Stomach smooth muscle (tissue), 2 donors: ENCODE measurements around the gene ABCB8.

ENCODE experiments used
- H3K27ac ChIP-seq: one replicate; pipeline ENCODE4 v1.7.0; 2013; ENCODE audit warnings: mild to moderate bottlenecking, low read length, inconsistent platforms
- H3K27me3 ChIP-seq, 2 donors: one replicate each; pipeline ENCODE4 v1.7.0; 2013; ENCODE audit warnings: low read length in 2 of 2; ENCODE audit not compliant: insufficient read depth in 2 of 2, control insufficient read depth in 1 of 2
- H3K36me3 ChIP-seq, 2 donors: one replicate each; pipeline ENCODE4 v1.7.0; 2013; ENCODE audit warnings: low read length in 2 of 2; ENCODE audit not compliant: control insufficient read depth in 2 of 2, insufficient read depth in 2 of 2
- H3K4me1 ChIP-seq: one replicate; pipeline ENCODE4 v1.7.0; 2013; ENCODE audit warnings: low read length; ENCODE audit not compliant: control insufficient read depth, insufficient read depth
- H3K4me3 ChIP-seq, 2 donors: one replicate each; pipeline ENCODE4 v1.7.0; 2013; ENCODE audit warnings: low read length in 2 of 2
- H3K9ac ChIP-seq, 2 donors: one replicate each; pipeline ENCODE4 v1.7.0; 2013; ENCODE audit warnings: low read length in 2 of 2, mild to moderate bottlenecking in 1 of 2
- H3K9me3 ChIP-seq, 2 donors: one replicate each; pipeline ENCODE4 v1.7.0; 2013; ENCODE audit warnings: low read length in 2 of 2; ENCODE audit not compliant: control insufficient read depth in 2 of 2
- donor health status: healthy.
- donor health status: Pancreatic carcinoma.

ABCB8 gene

DNA sequence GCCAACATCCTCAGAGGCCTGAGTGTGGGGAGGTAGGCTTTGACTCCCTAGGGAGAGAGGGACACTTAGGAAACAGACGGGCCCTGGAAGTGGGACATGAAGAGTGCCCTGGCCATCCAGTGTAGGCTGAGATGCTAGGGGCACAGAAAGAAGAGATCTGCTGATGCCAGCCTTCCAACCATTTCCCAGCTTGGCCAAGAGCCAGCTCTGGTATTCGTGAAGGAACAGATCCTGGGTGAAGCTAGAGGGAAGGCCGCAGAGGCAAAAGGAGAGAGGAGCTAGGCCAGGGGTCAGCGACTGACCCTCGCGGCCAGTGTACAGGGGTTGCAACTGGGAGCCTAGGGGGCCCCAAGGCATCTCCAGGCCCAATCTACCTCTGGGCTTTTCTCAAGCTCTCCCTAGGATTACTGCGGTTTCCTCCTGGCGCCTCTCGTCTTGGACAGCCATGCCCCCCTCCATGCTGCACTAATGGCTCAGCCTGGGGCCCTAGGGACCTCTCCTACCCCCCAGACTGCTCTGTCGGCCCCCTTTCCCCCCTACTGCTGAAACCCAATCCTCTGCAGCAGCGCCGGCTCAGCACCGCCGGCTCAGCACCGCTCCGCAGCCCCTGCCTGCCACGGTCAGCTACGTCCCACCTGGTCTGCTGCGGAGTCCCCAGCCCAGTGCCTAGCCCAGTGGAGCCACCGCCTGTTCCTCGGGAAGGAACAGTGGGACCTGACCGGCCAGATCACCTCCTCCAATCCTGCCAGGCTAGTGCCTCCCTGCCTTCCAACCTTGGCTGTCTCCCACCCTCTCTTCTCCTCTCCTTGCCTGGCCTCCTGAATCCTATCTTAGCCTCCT lies 19.9 kb downstream of the ABCB8 start, which contains the start of gene ASIC3:
TSS of gene ASIC3 (plus strand) at position 556 of the 840 bp plus-strand sequence. CDS start 355 bp downstream, outside the sequence.
- Histone ChIP-seq H3K4me3 (no peak within 1 kb of the TSS), H3K27me3 (no peaks in the 10 kb centered on the region), H3K4me1 (peaks cover 9% of the 10 kb centered on the region), H3K27ac (no peak within 1 kb of the TSS), H3K9ac (no peak within 1 kb of the TSS), H3K9me3 (no peaks in the 10 kb centered on the region), H3K36me3 (peaks cover 0 to 9% of the 10 kb centered on the region in 2 donors)

DNA sequence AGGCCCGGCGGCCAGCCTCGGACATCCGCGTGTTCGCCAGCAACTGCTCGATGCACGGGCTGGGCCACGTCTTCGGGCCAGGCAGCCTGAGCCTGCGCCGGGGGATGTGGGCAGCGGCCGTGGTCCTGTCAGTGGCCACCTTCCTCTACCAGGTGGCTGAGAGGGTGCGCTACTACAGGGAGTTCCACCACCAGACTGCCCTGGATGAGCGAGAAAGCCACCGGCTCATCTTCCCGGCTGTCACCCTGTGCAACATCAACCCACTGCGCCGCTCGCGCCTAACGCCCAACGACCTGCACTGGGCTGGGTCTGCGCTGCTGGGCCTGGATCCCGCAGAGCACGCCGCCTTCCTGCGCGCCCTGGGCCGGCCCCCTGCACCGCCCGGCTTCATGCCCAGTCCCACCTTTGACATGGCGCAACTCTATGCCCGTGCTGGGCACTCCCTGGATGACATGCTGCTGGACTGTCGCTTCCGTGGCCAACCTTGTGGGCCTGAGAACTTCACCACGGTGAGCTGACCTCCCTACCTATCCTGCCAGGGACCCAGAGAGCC lies 20.7 kb downstream of the ABCB8 start:
- no peak overlapping the region for H3K9ac ChIP-seq
- H3K27me3 ChIP-seq, result no peaks in the 10 kb centered on the region
- peaks cover 0 to 9% of the 10 kb centered on the region in 2 donors for H3K36me3 ChIP-seq
- no peaks in the 10 kb centered on the region for H3K9me3 ChIP-seq
- H3K4me1 ChIP-seq, result peaks cover 9% of the 10 kb centered on the region
- H3K27ac ChIP-seq, result no peak overlapping the region
- H3K4me3 ChIP-seq, result no peak overlapping the region

GRCh38 chr7:151051108-151051507 lies 22.9 kb downstream of the ABCB8 start:
- H3K36me3 ChIP-seq, result peaks cover 0 to 2% of the 10 kb centered on the region in 2 donors
- H3K9ac ChIP-seq, result no peak overlapping the region
- H3K4me3 ChIP-seq, result peak overlapping the region in 1 of 2 donors; percentile 8
- no peak overlapping the region for H3K27ac ChIP-seq
- no peaks in the 10 kb centered on the region for H3K9me3 ChIP-seq
- H3K4me1 ChIP-seq, result peaks cover 9% of the 10 kb centered on the region
- H3K27me3 ChIP-seq, result no peaks in the 10 kb centered on the region

DNA sequence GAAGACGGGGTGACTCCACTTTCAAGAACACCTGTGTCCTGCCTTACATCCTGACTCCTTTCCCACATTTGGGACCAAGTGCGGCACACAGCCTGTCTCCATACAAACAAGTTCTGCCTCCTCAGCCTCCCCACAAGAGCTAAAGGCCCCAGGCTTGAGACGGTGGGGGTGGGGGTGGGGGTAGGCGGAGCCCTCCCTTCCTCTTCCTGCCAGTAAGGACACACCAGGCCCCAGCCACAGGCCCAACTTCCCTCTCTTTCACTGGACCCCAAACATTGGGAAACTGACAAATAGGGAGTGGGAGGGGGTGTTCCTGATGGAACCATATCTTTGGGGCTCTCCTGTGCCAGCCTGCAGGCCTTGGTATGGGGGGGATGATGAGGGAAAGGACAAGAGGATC lies 24.8 kb downstream of the ABCB8 start:
- H3K9ac ChIP-seq, result no peak overlapping the region
- no peak overlapping the region for H3K4me3 ChIP-seq
- no peaks in the 10 kb centered on the region for H3K27me3 ChIP-seq
- H3K27ac ChIP-seq, result no peak overlapping the region
- H3K36me3 ChIP-seq, result no peaks in the 10 kb centered on the region
- H3K9me3 ChIP-seq, result no peaks in the 10 kb centered on the region
- H3K4me1 ChIP-seq, result peaks cover 17% of the 10 kb centered on the region

GRCh38 chr7:151053751-151054150 lies 25.5 kb downstream of the ABCB8 start:
- no peak overlapping the region for H3K27ac ChIP-seq

GRCh38 chr7:151056283-151056665 lies 28.0 kb downstream of the ABCB8 start:
- no peaks in the 10 kb centered on the region for H3K27me3 ChIP-seq
- H3K4me3 ChIP-seq, result no peak overlapping the region
- no peaks in the 10 kb centered on the region for H3K36me3 ChIP-seq
- no peak overlapping the region for H3K27ac ChIP-seq
- no peaks in the 10 kb centered on the region for H3K9me3 ChIP-seq
- H3K9ac ChIP-seq, result no peak overlapping the region
- H3K4me1 ChIP-seq, result peaks cover 35% of the 10 kb centered on the region

More at GRCh38 chr7:151053751-151054150, 25.5 kb downstream of the ABCB8 start:
- Histone ChIP-seq H3K9ac (no peak overlapping the region), H3K36me3 (no peaks in the 10 kb centered on the region), H3K27me3 (no peaks in the 10 kb centered on the region), H3K4me1 (peaks cover 24% of the 10 kb centered on the region), H3K9me3 (no peaks in the 10 kb centered on the region), H3K4me3 (no peak overlapping the region)

DNA sequence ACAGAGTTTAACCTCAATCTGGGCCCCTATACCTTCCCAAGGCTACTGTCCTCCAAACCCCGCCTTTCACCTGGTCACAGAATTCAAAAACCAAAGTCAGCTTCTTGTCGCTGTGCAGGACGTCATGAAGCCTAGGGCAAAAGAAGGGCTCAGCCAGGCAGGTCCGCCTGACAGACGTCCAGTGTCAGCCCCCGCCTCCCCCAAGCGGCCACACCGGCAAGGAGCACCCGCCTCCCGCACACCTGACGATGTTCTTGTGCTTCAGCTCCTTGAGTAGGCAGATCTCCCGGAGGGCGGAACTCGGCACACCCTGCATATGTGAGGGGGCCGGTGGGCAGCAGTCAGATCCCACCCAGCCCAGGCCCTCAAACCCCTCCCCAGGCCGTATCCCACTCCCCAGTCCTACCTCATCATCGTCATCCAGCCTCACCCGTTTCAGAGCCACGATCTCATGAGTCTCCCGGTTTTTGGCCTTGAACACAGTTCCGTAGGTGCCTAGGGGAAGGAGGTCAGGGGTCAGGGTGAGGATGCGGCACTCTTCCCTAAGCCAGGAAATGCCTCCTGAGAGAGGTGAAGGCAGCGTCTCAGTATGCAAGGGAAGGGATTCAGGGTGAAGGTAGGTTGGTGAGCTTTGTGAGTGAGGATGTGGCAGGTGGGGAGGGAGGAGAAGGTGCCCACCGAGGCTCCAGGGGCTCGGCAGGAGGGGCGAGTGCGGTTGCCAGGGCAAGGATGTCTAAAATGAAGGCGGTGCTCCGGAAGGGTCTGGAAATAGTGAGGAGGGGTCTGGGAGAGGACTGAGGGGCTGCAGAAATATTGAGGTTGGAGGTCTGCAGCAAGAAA lies 28.6 kb downstream of the ABCB8 start:
- Histone ChIP-seq H3K9ac (peak overlapping the region; percentile 60 to 64), H3K9me3 (no peaks in the 10 kb centered on the region), H3K27ac (no peak overlapping the region), H3K36me3 (no peaks in the 10 kb centered on the region), H3K4me1 (peaks cover 41% of the 10 kb centered on the region), H3K4me3 (peak overlapping the region; percentile 88 to 96), H3K27me3 (no peaks in the 10 kb centered on the region)

DNA sequence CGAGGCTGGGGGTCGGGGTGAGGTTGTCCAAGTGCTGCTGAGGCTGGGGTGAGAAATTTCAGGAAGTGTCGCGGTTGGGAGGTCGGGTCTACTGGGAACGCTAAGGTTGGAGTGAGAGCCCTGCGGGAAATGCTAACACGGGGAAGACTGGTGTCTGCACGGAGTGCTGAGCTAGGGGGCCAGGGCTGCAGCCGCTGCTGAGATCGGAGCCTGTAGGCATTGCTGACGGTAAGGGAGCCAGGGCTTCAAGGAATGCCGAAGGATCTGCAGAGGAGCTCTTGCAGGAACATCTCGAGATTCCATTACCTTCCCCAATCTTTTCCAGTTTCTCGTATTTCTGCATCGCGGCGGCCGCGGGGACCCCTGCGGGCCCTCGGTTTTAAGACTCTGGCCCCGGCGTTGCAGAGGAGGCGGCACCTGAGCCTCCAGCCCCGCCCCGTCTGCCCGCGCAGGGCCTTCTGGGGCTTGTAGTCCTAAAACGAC lies 29.3 kb downstream of the ABCB8 start, which contains the start of gene CDK5:
TSS of gene CDK5 (minus strand) at position 392 of the 483 bp plus-strand sequence. CDS start at position 343, 49 bp downstream.
- H3K36me3 ChIP-seq, result no peaks in the 10 kb centered on the region
- H3K27ac ChIP-seq, result peak within 1 kb of the TSS; percentile 98
- no peaks in the 10 kb centered on the region for H3K9me3 ChIP-seq
- H3K27me3 ChIP-seq, result no peaks in the 10 kb centered on the region
- peaks cover 47% of the 10 kb centered on the region for H3K4me1 ChIP-seq
- peak within 1 kb of the TSS; percentile 75 to 91 for H3K9ac ChIP-seq
- peak within 1 kb of the TSS; percentile 88 to 96 for H3K4me3 ChIP-seq

DNA sequence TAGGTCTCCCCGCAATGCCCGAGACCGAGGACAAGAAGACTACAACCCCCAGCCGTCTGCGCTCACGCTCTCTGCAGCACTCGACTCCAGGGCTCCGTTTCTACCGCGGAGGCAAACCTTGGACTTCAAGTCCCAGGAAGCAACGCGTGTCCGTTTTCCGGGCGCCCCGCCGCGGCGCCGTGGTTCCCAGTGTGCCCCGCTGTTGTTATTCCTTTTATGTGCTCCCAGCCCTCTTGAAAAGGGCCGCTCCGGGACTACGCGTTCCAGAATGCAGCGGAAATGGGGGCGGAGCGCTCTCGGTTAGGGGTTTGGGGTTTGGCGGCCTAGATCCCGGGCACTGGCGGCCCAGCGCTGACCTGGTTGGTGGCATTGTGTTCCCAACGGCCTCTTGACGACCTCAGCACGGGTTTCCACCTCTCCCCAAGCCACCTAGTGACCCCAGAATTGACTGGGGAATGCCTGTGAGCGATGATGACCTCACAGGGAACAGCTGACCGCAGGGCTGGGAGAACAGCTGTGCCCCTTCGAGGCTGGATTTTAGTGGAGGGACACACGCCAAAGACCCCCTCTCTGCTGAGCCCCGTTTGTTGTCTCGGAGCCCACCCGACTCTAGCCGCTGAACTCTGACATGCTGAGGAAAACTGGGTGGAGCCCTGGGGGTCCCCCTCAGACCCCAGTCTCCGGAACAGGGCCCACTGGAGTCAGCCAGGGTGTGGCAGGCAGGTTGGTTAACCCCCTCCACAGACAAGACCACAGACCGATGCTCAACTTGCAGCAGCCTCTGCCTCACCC lies 29.9 kb downstream of the ABCB8 start:
- Histone ChIP-seq H3K27ac (peak overlapping the region; percentile 98), H3K4me1 (peaks cover 52% of the 10 kb centered on the region), H3K27me3 (no peaks in the 10 kb centered on the region), H3K4me3 (peak overlapping the region; percentile 88 to 96), H3K9ac (peak overlapping the region; percentile 75 to 91), H3K9me3 (no peaks in the 10 kb centered on the region), H3K36me3 (no peaks in the 10 kb centered on the region)
